CD4-positive, alpha-beta T cell treated with Interleukin-4 for 4 hours (primary cell): Measurements from ENCODE around the gene ZNF605.
"Not testable (repeated sequence)": the region's sequence is repeated elsewhere in the genome, so short reads cannot be mapped to it uniquely, and the experiment has no call there.

ENCODE experiments used
- DNase-seq: peaks from one replicate; pipeline ENCODE4 v3.0.0-alpha.2; 2020

Gene ZNF605

DNA sequence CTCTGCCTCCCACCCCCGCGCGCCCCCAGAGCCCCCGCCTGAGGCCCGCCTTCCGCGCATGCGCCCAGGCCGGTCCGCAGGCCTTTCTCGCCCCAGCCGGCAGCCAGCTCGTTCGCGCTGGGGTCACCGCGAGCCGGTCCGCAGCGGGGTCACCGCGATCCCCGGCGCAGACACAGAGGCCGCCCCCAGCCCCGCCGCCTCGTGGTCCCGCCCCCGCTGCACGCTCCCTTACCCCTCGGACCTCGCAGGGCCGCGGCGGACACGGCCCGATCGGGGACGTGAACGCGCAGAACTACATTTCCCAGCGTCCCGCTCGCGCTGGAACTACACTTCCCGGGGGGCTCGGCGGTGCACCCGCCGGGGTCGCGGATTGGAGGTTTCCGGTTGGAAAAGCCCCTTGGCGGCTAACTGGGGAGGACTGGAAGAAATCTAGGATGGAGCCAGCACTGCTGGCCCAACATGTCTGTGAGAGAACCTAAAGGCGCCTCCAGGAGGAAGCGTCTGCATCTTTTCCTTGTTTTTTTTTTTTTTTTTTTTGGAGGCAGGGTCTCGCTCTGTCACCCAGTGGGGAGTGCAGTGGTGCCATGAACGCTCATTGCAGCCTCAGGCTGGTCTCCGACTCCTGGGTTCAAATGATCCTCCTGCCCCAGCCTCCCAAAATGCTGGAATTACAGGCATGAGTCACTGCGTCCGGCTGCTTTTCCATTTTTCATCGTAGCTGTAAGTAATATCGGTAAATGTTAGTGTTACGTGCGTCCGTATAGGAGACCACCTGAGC, at the start of gene ZNF605:
Gene ZNF605, minus strand, starts transcription at position 296 of the 778 bp plus-strand sequence. CDS start 10,671 bp downstream, outside the sequence.
- DNase-seq: peak; percentile 87

DNA sequence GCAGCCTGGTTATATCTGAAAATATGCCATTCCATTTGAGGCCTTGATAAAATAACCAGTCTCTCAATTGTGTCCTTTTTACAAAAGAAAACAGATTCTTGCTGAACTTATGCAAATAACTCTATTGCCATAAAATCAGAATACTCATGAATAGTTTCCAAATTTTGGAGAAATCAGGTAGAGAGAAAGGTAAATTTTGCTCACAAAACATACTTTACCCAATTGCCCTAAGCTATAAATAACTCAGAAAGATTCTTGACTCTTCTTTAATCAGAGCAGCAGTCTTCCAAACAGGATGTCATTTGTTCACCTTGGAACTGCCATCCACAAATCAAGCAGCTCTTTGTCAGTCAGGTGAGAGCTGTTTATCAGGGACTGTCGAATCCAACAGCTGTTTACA, 42.6 kb upstream of the ZNF605 start:
- no peak for DNase-seq

DNA sequence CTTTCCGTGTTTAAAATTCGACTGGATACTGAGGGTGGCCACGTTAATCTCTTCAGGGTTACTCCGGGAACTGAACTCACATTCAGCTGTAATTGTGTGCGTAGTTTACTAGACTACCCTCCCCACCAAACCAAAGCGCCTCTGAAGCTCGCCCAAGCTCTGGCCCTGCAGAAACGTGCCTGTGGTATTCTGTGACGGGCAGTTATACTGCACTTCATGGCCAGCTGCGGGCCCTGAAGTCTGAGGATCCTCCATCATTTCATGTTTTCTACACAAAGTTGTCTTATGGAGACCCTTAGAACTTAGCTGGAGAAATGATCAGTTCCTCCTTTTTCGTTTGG, 30.7 kb upstream of the ZNF605 start:
- DNase-seq: no peak

GRCh38 chr12:132986001-132986884, 30.1 kb upstream of the ZNF605 start, which contains the start of gene ZNF26:
TSS of gene ZNF26 (plus strand) at chr12:132986367. CDS start at chr12:132986841, 474 bp downstream.
- peak; percentile 90 for DNase-seq

DNA sequence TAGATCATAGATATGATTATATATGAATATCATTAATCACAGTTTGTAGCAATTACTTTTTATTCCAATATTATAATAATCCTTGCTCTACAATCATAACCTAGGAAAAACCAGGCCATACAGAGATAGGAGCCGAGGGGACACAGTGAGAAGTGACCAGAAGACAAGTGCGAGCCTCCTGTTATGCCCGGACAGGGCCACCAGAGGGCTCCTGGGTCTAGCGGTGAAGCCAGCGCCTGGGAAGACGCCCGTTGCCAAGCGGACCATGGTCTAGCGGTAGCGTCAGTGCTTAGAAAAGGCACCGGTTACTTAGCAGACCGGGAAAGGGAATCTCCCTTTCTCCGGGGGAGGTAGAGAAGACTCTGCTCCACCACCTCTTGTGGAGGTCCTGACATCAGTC, 20.8 kb upstream of the ZNF605 start:
- not testable (repeated sequence) for DNase-seq

GRCh38 chr12:132972374-132972773, 16.3 kb upstream of the ZNF605 start:
- DNase-seq: no peak

- DNase-seq: no peak
Observed at GRCh38 chr12:132967736-132968135, 11.6 kb upstream of the ZNF605 start.

DNA sequence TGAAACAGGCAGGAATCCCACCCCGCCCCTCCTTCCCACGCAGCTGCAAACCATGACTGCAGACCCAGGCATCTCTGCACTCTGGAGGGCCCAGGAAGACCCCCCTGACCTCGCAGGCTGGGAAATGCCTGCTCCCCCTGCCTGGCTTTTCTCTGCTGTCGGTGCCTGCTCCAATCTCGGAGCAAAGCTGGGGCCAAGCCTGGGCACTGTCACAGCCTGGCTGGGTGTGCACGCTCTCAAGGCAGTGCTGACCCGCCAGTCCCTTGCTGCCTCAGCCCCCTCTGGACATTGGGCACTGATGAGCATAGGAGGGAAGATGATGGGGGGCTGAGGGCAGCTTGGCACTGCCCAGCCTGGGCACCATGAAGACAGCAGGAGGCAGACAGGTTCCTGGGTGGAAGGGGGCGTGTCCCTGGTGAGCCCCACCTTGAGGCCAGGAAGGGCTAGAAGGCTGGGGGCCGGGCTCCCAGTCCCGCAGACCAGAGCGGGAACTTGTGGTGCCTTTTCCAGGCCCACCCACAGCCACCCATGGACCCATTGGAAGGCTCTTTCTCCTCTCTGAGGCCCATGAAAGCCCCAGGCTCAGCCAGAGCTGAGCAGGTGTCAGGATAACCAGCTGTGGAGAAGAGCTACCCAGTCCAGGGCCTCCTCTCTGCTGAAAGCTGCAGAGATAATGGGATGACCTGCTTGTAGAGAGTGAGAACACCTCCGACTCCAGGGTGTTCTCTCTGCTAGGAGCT, 10.7 kb upstream of the ZNF605 start:
- DNase-seq: no peak

GRCh38 chr12:132965796-132966195, 9.7 kb upstream of the ZNF605 start:
- DNase-seq: no peak

GRCh38 chr12:132963947-132964346, 7.8 kb upstream of the ZNF605 start:
- DNase-seq: not testable (repeated sequence)

GRCh38 chr12:132961790-132962189, 5.7 kb upstream of the ZNF605 start:
- DNase-seq: not testable (repeated sequence)

DNA sequence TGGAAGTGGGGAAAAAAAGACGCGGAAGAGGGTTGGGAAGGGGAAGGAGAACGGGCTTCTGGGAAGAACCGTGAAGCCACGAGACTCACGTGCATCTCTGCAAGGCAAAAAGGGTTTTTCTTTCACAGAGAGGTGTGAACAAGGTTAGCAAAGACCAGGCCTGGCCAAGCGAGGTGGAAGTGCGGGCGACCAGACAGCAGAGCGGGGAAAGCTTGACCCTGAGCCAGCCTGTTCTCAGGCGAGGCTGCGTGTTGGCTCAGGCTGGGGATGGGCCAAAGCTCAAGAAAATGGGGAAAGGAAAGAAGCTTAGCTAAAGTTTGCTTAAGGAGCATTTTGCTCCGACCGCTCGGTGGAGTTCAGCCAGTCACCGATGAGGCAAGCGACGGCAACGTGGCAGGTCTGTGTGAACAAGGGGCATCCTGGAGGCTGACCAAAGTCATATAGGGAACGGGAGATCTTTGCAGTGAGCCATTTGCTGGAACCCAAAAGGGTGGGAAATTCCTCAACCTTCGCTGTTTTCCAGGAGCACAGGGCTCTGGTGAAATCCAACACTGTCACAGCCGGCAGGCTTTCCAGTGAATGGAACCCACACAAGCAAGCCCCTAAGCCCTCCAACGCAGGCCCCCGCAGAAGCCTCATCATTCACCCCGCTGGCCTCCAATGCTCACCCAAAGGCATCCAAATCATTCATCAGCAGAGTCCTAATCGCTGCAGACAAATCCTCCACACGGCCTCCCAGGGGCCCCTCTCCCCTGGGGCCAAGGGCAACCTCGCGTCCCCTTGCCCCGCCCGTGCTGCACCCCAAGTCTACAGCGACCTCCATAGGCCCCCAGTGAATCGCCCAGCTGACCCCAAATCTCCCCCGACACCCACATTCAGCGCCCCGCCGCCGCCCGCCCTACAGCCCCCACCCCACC, 754 bp downstream of the ZNF605 start:
- no peak for DNase-seq

GRCh38 chr12:132954471-132955048, 1.5 kb downstream of the ZNF605 start:
- DNase-seq: no peak

DNA sequence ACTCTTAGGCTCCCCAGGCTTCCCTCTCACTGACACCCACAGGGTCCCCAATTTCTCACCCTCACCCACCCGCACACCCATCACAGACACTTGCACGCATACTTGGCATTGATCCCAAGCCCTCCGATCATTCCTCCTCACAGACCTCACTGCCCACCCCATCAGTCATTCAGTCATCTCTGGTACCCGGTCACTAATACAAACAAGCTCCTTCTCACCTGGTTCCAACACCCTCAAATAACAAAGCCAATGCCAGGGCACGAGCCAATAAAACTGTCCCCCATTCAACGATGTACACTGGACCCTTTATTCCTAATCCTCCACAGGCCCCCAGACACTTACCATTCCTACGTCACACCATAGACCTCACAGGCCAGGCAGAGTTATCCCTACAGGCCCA, 2.3 kb downstream of the ZNF605 start:
- no peak for DNase-seq

DNA sequence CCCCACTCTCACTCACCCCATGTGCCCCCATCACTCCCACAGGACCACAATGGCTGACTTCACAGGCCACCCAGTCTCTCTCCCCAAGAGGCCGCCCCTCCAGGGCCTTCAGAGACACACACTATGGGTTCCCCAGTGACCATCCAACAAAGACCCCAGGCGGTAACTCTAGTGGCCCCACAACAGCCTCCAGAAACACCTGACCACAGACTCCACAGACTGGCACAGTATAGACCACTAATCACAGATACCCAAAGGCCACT, 3.0 kb downstream of the ZNF605 start:
- no peak for DNase-seq

DNA sequence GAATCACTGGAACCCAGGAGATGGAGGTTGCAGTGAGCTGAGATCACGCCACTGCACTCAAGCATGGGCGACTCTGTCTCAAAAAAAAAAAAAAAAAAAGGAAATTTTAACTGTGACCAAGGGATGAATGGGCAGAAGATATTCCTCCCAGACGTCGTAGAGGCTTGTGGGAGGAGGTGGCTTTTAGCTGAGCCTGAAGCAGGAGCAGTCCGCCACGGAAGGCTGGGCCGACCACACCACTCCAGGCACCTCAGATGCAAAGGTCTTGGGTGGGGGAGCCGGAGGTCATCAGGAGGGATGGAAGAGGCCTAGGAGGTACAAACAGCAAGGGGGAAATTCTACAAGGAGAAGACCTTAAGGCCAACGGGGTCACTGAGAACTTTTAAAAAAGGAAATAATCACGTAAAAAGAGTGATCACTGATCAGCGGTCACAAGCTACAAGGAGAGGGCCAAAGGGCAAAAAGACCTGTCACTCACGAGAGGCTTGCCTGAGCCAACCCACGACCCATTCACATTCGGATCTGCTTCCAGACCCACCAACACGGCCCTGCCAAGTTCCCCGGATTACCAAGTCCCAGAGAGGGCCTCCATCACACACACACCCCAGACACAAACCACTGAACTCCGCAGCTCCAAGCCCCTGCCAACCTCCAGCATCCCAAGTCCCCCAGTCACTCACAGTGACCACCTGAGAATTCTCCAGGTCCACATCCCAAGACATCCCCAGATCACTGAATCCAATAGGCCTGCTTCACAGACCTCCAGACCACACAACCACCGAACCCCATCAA, 3.5 kb downstream of the ZNF605 start:
- DNase-seq: no peak

GRCh38 chr12:132951649-132952048, 4.5 kb downstream of the ZNF605 start:
- no peak for DNase-seq

GRCh38 chr12:132950844-132951535, 5.1 kb downstream of the ZNF605 start:
- no peak for DNase-seq

- no peak for DNase-seq
Observed at GRCh38 chr12:132949936-132950837, 5.9 kb downstream of the ZNF605 start.
